ENCODE measurements around the gene RFNG.

DNA sequence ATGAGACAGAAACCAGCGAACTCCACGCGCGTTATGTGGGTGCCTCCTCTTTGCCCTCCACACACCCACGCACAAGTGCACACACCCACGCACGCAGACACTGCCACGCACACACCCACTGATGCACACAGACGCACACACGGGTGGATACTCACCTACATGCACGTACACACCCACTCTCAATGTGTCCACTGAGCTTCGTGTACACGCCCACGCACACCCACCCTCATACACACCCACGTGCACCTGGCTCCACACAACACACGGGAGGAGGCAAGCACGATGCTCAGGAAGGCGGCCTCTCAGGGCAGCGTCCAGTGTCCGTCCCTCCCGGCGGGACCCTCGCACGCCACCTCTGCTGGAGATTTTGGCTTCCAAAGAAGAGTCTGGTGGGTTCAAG, 4.2 kb downstream of the RFNG start:
- TF ChIP-seq, protein P1, sequence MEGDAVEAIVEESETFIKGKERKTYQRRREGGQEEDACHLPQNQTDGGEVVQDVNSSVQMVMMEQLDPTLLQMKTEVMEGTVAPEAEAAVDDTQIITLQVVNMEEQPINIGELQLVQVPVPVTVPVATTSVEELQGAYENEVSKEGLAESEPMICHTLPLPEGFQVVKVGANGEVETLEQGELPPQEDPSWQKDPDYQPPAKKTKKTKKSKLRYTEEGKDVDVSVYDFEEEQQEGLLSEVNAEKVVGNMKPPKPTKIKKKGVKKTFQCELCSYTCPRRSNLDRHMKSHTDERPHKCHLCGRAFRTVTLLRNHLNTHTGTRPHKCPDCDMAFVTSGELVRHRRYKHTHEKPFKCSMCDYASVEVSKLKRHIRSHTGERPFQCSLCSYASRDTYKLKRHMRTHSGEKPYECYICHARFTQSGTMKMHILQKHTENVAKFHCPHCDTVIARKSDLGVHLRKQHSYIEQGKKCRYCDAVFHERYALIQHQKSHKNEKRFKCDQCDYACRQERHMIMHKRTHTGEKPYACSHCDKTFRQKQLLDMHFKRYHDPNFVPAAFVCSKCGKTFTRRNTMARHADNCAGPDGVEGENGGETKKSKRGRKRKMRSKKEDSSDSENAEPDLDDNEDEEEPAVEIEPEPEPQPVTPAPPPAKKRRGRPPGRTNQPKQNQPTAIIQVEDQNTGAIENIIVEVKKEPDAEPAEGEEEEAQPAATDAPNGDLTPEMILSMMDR (IDR thresholded peaks at IDR 0.05), result no peak
- no peak for TF ChIP-seq EZH2 (IDR thresholded peaks at IDR 0.05; ENCODE audit: borderline replicate concordance, insufficient read depth, low read depth, low read length, poor library complexity, severe bottlenecking)
